GM23248 (cell line): ENCODE results near the gene GPS2.

ENCODE experiments used
- EZH2 ChIP-seq: fragments of 200-600 bp; sonication (generic); IDR thresholded peaks from 2 replicates; pipeline ENCODE4 v1.6.1; 2018; ENCODE audit warnings: antibody characterized with exemption, mild to moderate bottlenecking; ENCODE audit not compliant: insufficient read depth, poor library complexity, severe bottlenecking
- EZH2phosphoT487 ChIP-seq: fragments of 200-600 bp; sonication (generic); IDR thresholded peaks from 2 replicates; pipeline ENCODE4 v1.6.1; 2018; ENCODE audit warnings: antibody characterized with exemption, moderate library complexity, mild to moderate bottlenecking, low read depth; ENCODE audit not compliant: insufficient read depth

- TF ChIP-seq EZH2phosphoT487 (no peak), EZH2 (no peak)
Observed at GRCh38 chr17:7343250-7343649, 28.1 kb upstream of the GPS2 start.
